Stimulated activated CD8-positive, alpha-beta memory T cell treated with anti-CD3 and anti-CD28 coated beads, Interleukin-7, amount 100 ng/mL, for 1 hour (primary cell): ENCODE data around the gene PYGO2.
"Not testable (repeated sequence)": the region's sequence is repeated elsewhere in the genome, so short reads cannot be mapped to it uniquely, and the experiment has no call there.

Experiments used
- DNase-seq, 2 donors: peaks; one replicate each; pipeline ENCODE4 v3.0.0-alpha.2; 2020; ENCODE audit warnings: low read depth in 2 of 2

PYGO2 gene

DNA sequence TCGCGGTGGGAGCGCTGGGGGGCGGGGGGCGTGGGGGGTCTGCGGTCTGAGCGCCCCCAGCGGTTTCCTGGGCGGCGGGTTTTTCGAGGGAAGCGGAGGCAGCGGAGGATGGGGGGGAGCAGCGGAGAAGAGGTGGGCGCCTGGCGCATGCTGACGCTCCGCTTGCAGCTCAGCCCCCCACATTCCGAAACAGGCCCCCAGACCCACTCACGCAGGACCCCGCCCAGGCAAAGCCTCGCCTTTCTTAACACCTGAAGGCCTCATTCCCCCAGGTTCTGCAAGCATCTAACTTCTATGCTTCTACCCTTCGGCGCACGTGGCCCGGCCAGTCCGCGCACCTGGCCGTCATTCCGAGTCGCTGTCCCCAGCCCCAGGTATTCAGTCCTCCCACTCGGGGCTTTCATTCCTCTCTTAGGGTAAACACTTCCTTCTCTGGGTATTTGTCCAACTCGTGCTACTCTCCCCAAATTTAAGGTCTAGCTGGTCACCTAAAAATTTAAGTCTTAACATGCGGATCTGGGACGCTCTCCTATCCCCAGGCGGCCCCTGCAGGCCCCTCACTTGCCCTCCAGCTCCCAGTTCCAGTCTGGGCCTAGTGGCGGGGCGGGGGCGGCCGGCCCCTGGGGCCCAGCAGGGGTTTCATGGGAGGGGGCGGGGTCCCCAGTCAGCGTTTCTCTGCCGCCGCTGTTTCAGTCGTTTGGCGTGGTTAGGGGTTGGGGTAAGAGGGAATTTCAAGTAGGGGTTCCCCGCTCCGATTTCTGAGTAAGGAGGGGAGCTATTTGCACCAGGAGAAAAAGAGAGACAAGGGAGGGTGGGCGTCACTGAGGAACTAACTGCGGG is 38.2 kb upstream of the PYGO2 start:
- no peak for DNase-seq

DNA sequence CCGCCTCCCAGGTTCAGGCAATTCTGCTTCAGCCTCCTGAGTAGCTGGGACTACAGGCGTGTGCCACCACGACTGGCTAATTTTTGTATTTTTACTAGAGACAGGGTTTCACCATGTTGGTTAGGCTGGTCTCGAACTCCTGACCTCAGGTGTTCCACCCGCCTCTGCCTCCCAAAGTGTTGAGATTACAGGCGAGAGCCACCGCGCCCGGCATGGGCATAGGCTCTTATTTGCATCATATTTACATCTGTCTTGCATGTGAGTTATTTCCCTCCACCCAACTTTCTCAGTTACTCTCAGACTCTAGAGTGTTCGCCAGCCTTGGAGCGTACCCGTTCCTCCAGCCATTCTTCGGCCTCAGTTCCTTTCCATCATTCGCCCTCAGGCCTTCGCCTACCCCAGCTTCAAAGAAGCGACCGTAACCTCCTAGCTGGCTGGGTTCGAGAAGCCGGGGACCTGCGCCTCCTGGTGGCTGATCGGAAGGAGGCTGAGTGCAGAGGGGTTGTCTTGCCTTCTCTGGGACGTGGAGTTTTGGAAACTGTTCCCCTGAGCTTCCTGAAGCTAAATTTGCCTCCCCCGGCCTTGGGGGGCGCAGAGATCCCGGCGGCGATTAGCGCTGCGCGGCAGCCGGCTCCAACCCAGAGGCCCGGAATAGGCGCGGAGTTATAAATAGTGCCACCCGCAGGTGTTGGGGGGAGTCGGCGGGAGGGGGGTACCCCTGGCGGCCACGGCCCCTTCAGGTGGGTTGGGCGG is 37.4 kb upstream of the PYGO2 start:
- peak in 1 of 2 donors; percentile 56 for DNase-seq

GRCh38 chr1:154998201-154998780 is 36.7 kb upstream of the PYGO2 start:
- DNase-seq, result no peak

GRCh38 chr1:154996966-154997701 is 35.6 kb upstream of the PYGO2 start:
- DNase-seq, result no peak

DNA sequence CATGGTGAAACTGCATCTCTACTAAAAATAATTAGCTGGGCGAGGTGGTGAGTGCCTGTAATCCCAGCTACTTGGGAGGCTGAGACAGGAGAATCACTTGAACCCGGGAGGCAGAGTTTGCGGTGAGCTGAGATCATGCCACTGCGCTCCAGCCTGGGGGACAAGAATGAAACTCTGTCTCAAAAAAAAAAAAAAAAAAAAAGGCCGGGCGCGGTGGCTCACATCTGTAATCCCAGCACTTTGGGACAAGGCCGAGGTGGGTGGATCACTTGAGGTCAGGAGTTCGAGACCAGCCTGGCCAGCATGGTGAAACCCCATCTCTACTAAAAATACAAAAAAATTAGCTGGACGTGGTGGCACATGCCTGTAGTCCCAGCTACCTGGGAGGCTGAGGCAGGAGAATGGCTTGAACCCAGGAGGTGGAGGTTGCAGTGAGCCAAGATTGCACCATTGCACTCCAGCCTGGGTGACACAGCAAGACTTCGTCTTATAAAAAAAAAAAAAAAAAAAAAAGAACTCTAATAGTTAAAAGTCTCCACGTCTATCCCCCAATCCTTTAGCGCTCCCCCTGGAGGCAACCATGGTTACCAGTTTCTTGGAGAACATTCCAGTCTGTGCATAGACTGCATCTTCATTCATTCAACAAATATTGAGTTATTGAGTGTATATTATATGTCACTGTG is 33.9 kb upstream of the PYGO2 start:
- not testable (repeated sequence) for DNase-seq

- no peak for DNase-seq
Measured at GRCh38 chr1:154994591-154994990, 33.0 kb upstream of the PYGO2 start.

- no peak for DNase-seq
Measured at GRCh38 chr1:154994269-154994587, 32.6 kb upstream of the PYGO2 start.

DNA sequence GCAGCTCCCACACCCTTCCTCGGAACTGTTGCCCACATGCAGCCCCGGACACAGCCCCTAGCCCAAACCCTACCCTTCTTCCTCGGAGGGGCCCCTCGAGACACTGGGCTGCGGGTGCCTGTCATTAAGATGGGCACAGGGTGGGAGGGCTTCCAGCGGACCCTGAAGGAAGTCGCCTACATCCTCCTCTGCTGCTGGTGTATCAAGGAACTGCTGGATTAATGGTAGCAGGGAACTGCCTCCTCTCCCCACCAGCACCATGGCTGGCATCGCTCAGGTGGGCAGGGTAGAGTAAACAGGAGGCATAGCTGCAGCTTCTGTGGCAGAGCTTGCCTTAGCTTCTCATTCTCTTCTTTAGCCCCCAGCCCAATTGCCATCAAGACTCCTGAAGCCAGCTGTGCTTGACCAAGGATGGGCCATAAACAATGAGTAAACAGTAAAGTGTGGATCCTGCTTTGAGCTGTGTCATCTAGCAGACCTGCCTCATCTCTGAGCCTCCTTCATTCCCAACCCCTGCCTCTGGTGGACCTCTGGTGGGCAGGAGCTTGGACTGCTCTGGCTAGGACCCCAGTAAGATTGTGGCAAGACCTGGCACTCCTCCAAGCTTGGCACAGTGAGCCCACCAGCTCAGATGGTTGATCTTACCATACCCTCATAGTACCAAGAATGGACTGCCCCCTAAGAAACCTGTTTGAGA is 32.1 kb upstream of the PYGO2 start, which contains the start of gene LENEP:
Gene LENEP (plus strand): TSS at position 15 of the 697 bp plus-strand sequence. CDS start 22 bp downstream, at position 37.
- DNase-seq, result no peak

GRCh38 chr1:154992721-154993571 is 31.4 kb upstream of the PYGO2 start:
- no peak for DNase-seq

- no peak for DNase-seq
Measured at GRCh38 chr1:154990276-154990675, 28.7 kb upstream of the PYGO2 start.

- no peak for DNase-seq
Measured at GRCh38 chr1:154989195-154989860, 27.7 kb upstream of the PYGO2 start.

GRCh38 chr1:154988058-154988954 is 26.7 kb upstream of the PYGO2 start:
- DNase-seq, result no peak

DNA sequence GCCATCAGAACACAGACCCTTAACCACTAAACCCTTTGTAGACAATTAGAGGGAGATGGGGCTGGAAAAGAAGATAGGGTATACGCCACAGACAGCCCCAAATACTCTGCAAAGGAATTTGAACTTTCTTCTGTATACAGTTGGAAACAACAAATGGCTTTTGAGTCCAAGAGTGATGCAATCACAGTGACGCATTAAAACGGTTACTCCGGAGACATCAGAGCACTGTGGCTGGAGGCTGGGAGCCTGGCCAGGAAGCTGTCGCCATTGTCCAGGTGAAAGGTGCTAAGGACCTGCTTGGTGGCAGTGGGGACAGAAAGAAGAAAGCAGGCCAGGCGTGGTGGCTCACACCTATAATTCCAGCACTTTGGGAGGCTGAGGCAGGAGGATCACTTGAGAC is 25.7 kb upstream of the PYGO2 start:
- no peak for DNase-seq

- not testable (repeated sequence) for DNase-seq
Measured at GRCh38 chr1:154986736-154987135, 25.2 kb upstream of the PYGO2 start.

DNA sequence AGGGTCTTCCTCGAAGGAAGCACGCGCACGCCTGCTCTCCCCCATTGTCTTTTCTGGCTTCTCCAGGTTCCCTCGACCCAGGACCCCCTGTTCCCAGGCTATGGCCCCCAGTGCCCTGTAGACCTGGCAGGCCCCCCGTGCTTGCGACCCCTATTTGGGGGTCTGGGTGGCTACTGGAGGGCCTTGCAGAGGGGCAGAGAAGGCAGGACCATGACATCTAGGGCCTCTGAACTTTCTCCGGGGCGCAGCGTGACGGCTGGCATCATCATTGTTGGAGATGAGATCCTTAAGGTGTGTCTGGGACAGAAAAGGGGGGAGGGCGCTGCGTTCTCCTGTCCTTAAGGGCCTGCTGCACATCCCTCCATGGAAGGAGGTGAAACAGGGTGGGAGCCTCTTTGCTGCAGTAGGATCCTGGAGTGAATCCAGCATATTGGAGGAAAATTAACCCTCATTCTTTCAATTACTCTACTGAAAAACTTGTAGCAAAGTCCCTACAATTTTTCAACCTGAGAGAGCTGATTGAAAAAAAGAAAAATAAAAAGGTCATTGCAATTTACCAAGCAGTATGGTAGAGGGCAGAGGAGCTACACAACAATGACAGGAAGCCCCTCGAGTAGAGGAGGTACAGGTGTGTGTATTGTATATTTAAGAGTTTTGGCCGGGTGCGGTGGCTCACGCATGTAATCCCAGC is 22.3 kb upstream of the PYGO2 start:
- DNase-seq, result no peak

- peak; percentile 88 for DNase-seq
Measured at GRCh38 chr1:154982897-154983648, 21.5 kb upstream of the PYGO2 start, which contains the start of gene FLAD1. Gene FLAD1 (plus strand): TSS chr1:154983344. CDS start chr1:154983695, 351 bp downstream.

GRCh38 chr1:154982341-154982740 is 20.8 kb upstream of the PYGO2 start:
- DNase-seq, result no peak
